Stimulated activated CD4-positive, alpha-beta T cell treated with anti-CD3 and anti-CD28 coated beads, Interleukin-1b, Interleukin-23, amount 100 ng/mL, for 1 hour (primary cell): ENCODE results near the gene TRAPPC6A.
A peak's percentile ranks its signal among the peaks of the same experiment; 100 is the strongest.

Source experiments
- DNase-seq, 2 donors: peaks; one replicate each; pipeline ENCODE4 v3.0.0-alpha.2; 2020; ENCODE audit warnings: low read depth in 2 of 2

The TRAPPC6A gene

GRCh38 chr19:45186509-45187334 lies 8.7 kb upstream of the TRAPPC6A start:
- DNase-seq, result no peak

- no peak for DNase-seq
Observed at GRCh38 chr19:45184115-45184514, 6.1 kb upstream of the TRAPPC6A start.

- DNase-seq, result no peak
Observed at GRCh38 chr19:45182758-45183157, 4.7 kb upstream of the TRAPPC6A start.

DNA sequence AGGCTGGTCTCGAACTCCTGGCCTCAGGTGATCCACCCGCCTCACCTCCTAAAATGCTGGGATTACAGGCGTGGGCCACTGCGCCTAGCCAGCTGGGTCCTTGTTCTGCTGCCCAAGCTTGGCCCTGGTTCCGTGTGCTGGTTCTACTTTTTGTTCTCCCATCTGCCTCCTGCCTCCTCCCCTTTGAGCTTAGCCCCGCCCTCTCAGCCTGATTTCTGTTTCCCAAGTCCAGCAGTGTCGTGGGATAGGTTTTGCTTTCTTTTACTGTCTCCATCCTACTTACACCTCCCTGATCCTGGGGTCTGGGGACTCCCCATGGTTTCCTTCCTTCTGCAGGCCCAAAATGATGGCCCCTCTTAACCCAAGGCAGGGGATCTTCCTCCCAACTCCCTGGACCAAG lies 2.9 kb upstream of the TRAPPC6A start:
- no peak for DNase-seq

GRCh38 chr19:45179892-45180370 lies 1.9 kb upstream of the TRAPPC6A start:
- DNase-seq, result no peak

GRCh38 chr19:45179072-45179891 lies 1.2 kb upstream of the TRAPPC6A start:
- DNase-seq, result no peak

- DNase-seq, result peak; percentile 97 to 99
Observed at GRCh38 chr19:45178262-45179071, 430 bp upstream of the TRAPPC6A start, which contains the start of gene BLOC1S3. Gene BLOC1S3, plus strand, starts transcription at chr19:45178784. Its CDS starts 513 bp downstream, at chr19:45179297.

GRCh38 chr19:45175515-45176345 lies 2.3 kb downstream of the TRAPPC6A start:
- DNase-seq, result no peak

DNA sequence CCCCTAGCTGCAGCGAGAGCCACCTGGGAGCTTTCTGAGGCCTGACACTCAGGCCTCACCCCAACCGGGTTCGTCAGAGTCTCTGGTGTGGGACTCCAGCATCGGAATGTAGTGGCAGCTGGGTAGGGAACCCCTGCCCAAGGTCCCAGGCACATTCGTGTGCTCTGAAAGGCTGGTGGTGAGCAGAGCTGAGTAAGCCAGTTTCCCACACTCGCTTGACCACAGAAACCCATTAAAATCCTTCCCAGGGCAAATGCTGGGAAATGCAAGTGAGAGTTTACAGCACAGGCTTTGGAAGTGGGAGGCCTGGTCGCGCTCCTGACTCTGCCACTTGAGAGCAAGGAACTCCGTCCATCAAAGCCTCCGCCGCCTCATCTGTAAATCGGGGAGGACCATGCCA lies 4.2 kb downstream of the TRAPPC6A start:
- no peak for DNase-seq

- DNase-seq, result no peak
Observed at GRCh38 chr19:45172611-45173208, 5.3 kb downstream of the TRAPPC6A start.

- no peak for DNase-seq
Observed at GRCh38 chr19:45172173-45172572, 5.9 kb downstream of the TRAPPC6A start.

GRCh38 chr19:45171211-45171623 lies 6.8 kb downstream of the TRAPPC6A start:
- DNase-seq, result no peak

- no peak for DNase-seq
Observed at GRCh38 chr19:45170146-45171106, 7.6 kb downstream of the TRAPPC6A start.

- DNase-seq, result no peak
Observed at GRCh38 chr19:45169602-45170001, 8.4 kb downstream of the TRAPPC6A start.

DNA sequence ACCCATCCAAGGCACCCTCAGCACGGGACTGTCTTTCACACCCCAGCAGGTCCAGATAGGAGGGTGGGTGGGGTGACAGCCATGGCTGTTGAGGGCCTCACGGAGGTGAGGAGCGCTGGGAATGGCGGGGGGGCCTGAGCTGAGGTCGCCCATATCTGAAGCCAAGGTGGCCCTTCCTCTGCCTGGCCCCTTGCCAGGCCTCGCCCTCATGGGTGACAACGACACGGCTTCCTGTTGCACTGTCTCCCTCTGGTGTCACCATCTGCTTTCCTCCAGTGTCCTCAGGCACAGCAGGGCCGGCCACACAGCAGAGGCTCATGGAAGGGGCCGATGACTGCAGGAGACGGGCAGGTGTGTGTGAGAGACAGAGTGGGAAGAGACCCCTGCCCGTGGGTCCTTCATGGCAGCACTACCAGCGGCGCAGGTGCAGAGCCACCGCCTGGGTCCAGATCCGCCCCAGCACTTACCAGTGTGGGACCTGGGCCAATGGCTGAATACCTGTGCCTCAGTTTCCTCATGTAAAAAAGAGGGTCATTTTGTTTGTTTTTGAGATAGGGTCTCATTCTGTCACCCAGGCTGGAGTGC lies 9.2 kb downstream of the TRAPPC6A start:
- DNase-seq, result no peak

- DNase-seq, result no peak
Observed at GRCh38 chr19:45166723-45167252, 11.2 kb downstream of the TRAPPC6A start.

DNA sequence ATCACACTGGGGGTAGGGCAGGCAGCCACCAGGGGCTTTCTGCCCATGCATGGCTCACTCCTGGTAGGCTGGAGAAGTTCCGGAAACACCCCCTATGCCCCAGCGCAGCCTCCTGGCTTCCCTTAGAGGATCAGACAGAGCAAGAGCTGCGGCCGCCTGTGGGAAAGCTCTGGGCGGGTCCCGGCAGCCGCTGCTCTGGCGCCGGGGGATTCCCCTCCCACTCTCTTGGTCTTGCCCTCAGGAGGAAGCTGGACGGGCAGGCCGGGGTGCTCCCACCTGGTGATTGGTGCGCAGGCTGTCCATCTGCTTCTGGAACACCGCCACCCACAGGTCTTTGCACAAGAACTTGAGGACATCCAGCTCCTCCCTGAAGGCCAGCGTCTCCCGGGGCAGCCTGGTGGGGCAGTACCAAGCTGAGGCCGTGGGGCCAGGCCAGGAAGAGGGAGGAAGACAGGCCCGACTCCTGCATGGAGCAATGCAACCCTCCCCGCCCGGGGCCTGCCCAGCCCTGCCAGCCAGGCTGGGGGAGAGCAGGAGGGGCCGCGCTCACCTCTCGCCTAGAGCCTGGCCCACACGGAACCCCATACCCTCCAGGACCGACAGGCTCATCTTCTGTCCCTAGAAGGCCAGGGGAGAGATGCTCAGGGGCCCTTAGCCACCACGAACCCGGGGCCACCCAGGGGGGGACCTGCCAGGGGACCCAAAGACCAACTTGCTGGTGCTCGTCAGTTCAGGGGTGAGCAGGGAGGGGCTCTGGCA lies 13.3 kb downstream of the TRAPPC6A start:
- DNase-seq, result no peak
